Measurements from ENCODE around the gene COL5A3.

The COL5A3 gene

DNA sequence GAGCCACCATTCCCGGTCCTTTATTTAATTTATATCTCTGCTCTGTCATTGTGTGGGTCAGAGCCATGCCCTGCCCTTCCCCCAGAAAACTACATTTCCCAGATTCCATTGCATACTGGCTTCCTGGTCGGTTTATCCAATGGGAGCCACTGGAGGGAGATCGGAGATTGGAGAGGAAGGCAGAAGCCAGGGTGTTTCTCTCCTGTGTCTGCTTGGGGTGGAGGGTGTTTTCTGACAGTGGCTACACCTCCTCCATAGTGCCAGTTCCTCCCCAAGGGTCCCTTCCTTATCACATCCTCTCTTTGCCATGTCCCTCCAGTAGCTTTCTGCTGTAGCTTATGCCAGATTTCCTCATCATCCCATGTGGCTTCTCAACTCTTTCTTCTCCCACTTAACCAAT lies 93.0 kb downstream of the COL5A3 start:
- DNase-seq (ENCODE audit: extremely low read depth, low read depth), result no peak
- no peak overlapping the region for H3K4me3 ChIP-seq (replicated peaks; ENCODE audit: low read depth, low read length)
- no peak for TF ChIP-seq CTCF (IDR thresholded peaks at IDR 0.05; ENCODE audit: low read depth, low read length, missing control alignments)

- no peak overlapping the region for H3K4me3 ChIP-seq (replicated peaks; ENCODE audit: low read depth, low read length)
- DNase-seq (ENCODE audit: extremely low read depth, low read depth), result no peak
- TF ChIP-seq CTCF (IDR thresholded peaks at IDR 0.05; ENCODE audit: low read depth, low read length, missing control alignments), result no peak
Observed at GRCh38 chr19:9916719-9917118, 93.6 kb downstream of the COL5A3 start.

GRCh38 chr19:9914315-9915207 lies 95.7 kb downstream of the COL5A3 start:
- DNase-seq (ENCODE audit: extremely low read depth, low read depth), result peak; percentile 25
- peak overlapping the region; percentile 50 for H3K4me3 ChIP-seq (replicated peaks; ENCODE audit: low read depth, low read length)
- TF ChIP-seq CTCF (IDR thresholded peaks at IDR 0.05; ENCODE audit: low read depth, low read length, missing control alignments), result peak; percentile 63

DNA sequence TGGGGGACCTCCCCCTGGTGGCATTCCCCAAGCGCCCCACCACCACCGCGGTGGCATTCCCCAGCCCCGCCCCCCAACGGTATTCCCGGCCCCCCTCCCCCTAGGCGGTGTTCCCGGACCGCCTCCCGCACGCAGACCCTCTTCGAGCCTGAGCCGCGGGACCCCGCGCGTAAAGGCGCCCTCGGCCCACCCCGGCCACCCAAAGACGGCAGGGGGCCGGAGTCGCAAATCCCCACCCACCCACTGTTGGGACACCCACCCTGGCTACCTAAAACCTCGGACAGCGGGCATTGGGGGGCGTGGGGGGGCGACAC lies 96.3 kb downstream of the COL5A3 start:
- no peak for DNase-seq (ENCODE audit: extremely low read depth, low read depth)
- TF ChIP-seq CTCF (IDR thresholded peaks at IDR 0.05; ENCODE audit: low read depth, low read length, missing control alignments), result no peak

GRCh38 chr19:9913237-9914000 lies 96.9 kb downstream of the COL5A3 start:
- TF ChIP-seq CTCF (IDR thresholded peaks at IDR 0.05; ENCODE audit: low read depth, low read length, missing control alignments), result no peak
- no peak for DNase-seq (ENCODE audit: extremely low read depth, low read depth)
- H3K4me3 ChIP-seq (replicated peaks; ENCODE audit: low read depth, low read length), result peak overlapping the region; percentile 50

More for the DNA sequence above, 96.3 kb downstream of the COL5A3 start:
- H3K4me3 ChIP-seq (replicated peaks; ENCODE audit: low read depth, low read length), result peak overlapping the region; percentile 50

GRCh38 chr19:9912551-9913236 lies 97.6 kb downstream of the COL5A3 start:
- peak overlapping the region; percentile 36 for H3K4me3 ChIP-seq (replicated peaks; ENCODE audit: low read depth, low read length)

More at GRCh38 chr19:9912551-9913236, 97.6 kb downstream of the COL5A3 start:
- no peak for TF ChIP-seq CTCF (IDR thresholded peaks at IDR 0.05; ENCODE audit: low read depth, low read length, missing control alignments)
- no peak for DNase-seq (ENCODE audit: extremely low read depth, low read depth)
